GM12878 (cell line): Measurements from ENCODE around the gene SIPA1. TPM values are rescaled to one million over a fixed set of nuclear protein-coding genes. Genes with fewer than 3 reads are reported as not detected.

Source experiments
- ATAC-seq: fragments of 200-7000 bp; cut with Tn5 transposase; 3 replicates; pipeline ENCODE4 v1.9.1; 2020; ENCODE audit warnings: mild to moderate bottlenecking, moderate library complexity
- BruUV-seq: library from RNA; stranded (reverse); fragments of 400-500 nt; replicated peaks from 2 replicates; lab custom pipeline; 2021; lab: Mats Ljungman, UMichigan
- CTCF ChIA-PET: fragments of 300-600 bp; sonication (Branson Sonifier 250); formaldehyde crosslinking; extraction: SDS; loops from one replicate; lab custom pipeline; 2021; ENCODE audit warnings: inconsistent platforms; lab: Yijun Ruan, JAX
- POLR2A ChIA-PET: fragments of 350-600 bp; formaldehyde crosslinking; extraction: SDS; loops from one replicate; lab custom pipeline; 2021; ENCODE audit warnings: inconsistent platforms; lab: Charles Lee
- RAD21 ChIA-PET: fragments of 300-600 bp; sonication (Branson Sonifier 250); formaldehyde crosslinking; loops from one replicate; lab custom pipeline; 2023; ENCODE audit warnings: antibody characterized with exemption; ENCODE audit not compliant: unreplicated experiment; lab: Charles Lee
- SMC1A ChIA-PET: fragments of 300-600 bp; sonication (Branson Sonifier 250); formaldehyde crosslinking; loops from one replicate; lab custom pipeline; 2023; ENCODE audit not compliant: unreplicated experiment, uncharacterized antibody; lab: Charles Lee
- DNase-seq: peaks from one replicate; pipeline ENCODE4 v3.0.0-alpha.2; 2011; ENCODE audit warnings: low read depth, low spot score
- FAIRE-seq: peaks from 3 replicates; lab custom pipeline; 2011; peaks lifted over from hg19 to GRCh38; lab: Jason Lieb, UNC
- H2AFZ ChIP-seq: 2 replicates; pipeline ENCODE4 v1.6.0; 2011; ENCODE audit warnings: low read depth, low read length, control low read depth; ENCODE audit not compliant: control insufficient read depth
- H3K27ac ChIP-seq: 2 replicates; pipeline ENCODE4 v1.5.1; 2011; ENCODE audit warnings: control low read depth; ENCODE audit not compliant: control insufficient read depth, insufficient read depth
- H3K27me3 ChIP-seq, 2 experiments: replicated peaks in 1 of 2; 2 replicates each; pipeline versions ENCODE4 v1.6.0 to v1.6.1; 2011; ENCODE audit warnings: low read length in 1 of 2; ENCODE audit not compliant: control insufficient read depth in 2 of 2, insufficient read depth in 2 of 2
- H3K36me3 ChIP-seq, 2 experiments: 2 replicates each; pipeline ENCODE4 v1.5.1; 2011; ENCODE audit warnings: low read length in 1 of 2; ENCODE audit not compliant: control insufficient read depth in 2 of 2, insufficient read depth in 2 of 2
- H3K4me1 ChIP-seq: 2 replicates; pipeline ENCODE4 v1.6.1; 2011; ENCODE audit warnings: mild to moderate bottlenecking, low read length, moderate library complexity, mixed read lengths; ENCODE audit not compliant: control insufficient read depth, insufficient read depth
- H3K4me2 ChIP-seq: 2 replicates; pipeline ENCODE4 v1.6.0; 2011; ENCODE audit warnings: control low read depth; ENCODE audit not compliant: control insufficient read depth, insufficient read depth
- H3K4me3 ChIP-seq: fragments of 200-600 bp; sonication (generic); 2 replicates; pipeline ENCODE4 v1.5.1; 2016
- H3K79me2 ChIP-seq: 2 replicates; pipeline ENCODE4 v1.6.0; 2011; ENCODE audit warnings: low read length; ENCODE audit not compliant: control insufficient read depth, insufficient read depth
- H3K9ac ChIP-seq: 2 replicates; pipeline ENCODE4 v1.8.0; 2011; ENCODE audit warnings: low read length, control low read depth, mixed read lengths; ENCODE audit not compliant: control insufficient read depth, insufficient read depth
- H3K9me3 ChIP-seq: replicated peaks from 3 replicates; pipeline ENCODE4 v1.5.1; 2011; ENCODE audit warnings: mild to moderate bottlenecking, low read length; ENCODE audit not compliant: control insufficient read depth, insufficient read depth
- H4K20me1 ChIP-seq: 2 replicates; pipeline ENCODE4 v1.6.0; 2011; ENCODE audit not compliant: control insufficient read depth, insufficient read depth
- IRF3 ChIP-seq: fragments of 450-650 bp; IDR thresholded peaks from 2 replicates; pipeline ENCODE4 v1.6.1; 2014; ENCODE audit warnings: mild to moderate bottlenecking
- POLR2A ChIP-seq: IDR thresholded peaks from 2 replicates; pipeline ENCODE4 v1.6.1; 2011; ENCODE audit warnings: low read depth, mild to moderate bottlenecking, low read length
- POLR2AphosphoS5 ChIP-seq: IDR thresholded peaks from 2 replicates; pipeline ENCODE4 v1.6.1; 2011; ENCODE audit warnings: mild to moderate bottlenecking, low read length, inconsistent platforms
- POU2F2 ChIP-seq: IDR thresholded peaks from 3 replicates; pipeline ENCODE4 v1.6.1; 2011; ENCODE audit warnings: low read depth, mild to moderate bottlenecking, low read length, borderline replicate concordance
- WGBS: methylation state at CpG from one replicate; pipeline ENCODE4 v1.1.6; 2016; ENCODE audit warnings: low lambda C conversion rate; ENCODE audit not compliant: insufficient replicate concordance, insufficient coverage; ENCODE audit errors: missing lambda C conversion rate; 5-methylcytosine and 5-hydroxymethylcytosine counted together
- in situ Hi-C: fragments of 300-500 bp; cut with MboI; formaldehyde crosslinking; loops from 9 replicates; pipeline ENCODE4 v1.14.3; 2018; ENCODE audit warnings: mixed read lengths
- intact Hi-C: fragments of 100-400 bp; cut with micrococcal nuclease; formaldehyde crosslinking; loops from one replicate; pipeline ENCODE4 v1.14.2; 2022; ENCODE audit not compliant: unreplicated experiment
- polyA plus RNA-seq, 11 experiments: library from polyadenylated mRNA; depleted of rRNA in 4 of 11; unstranded in 6 of 11; stranded (reverse) in 5 of 11; fragments of >200 nt; fragmentation: Nextera tagmentation in 4 of 11; fragmentation: Illumina TruSeq in 1 of 11; extraction: Ambion mirVana in 4 of 11; extraction: Trizol in 1 of 11; gene quantifications; 1 replicate in 1 of 11; 2 replicates in 10 of 11; pipeline versions ENCODE4 v1.2.1 to v1.2.3, GENCODE V29; 2011 to 2016; ENCODE audit warnings: inconsistent platforms in 2 of 11, missing spikeins in 2 of 11, low read depth in 1 of 11
- total RNA-seq, 4 experiments: library from RNA; depleted of rRNA in 3 of 4; stranded (reverse); fragments of >200 nt in 3 of 4; fragmentation: Illumina TruSeq in 1 of 4; extraction: Trizol in 1 of 4; gene quantifications; 2 replicates each; pipeline versions ENCODE4 v1.2.1 to v1.2.3, GENCODE V29; 2013 to 2021

SIPA1 gene
- total and polyA plus RNA-seq, 10 of the 15 experiments (the other 5 are each of a cell fraction or from before 2014, with no cell fraction given): 1.0 to 139 (median 33.4) TPM

GRCh38 chr11:65654375-65655349 is 16.8 kb downstream of the SIPA1 start:
- RAD21 ChIA-PET: interaction anchor here (1.2 to 3.0 kb wide), 2 partner anchors 22 to 28 kb away, joined by 3 to 10 read pairs; no protein-coding TSS in a partner anchor
- Histone ChIP-seq H3K27me3 (no peaks in the 10 kb centered on the region), H3K4me3 (no peak overlapping the region), H3K36me3 (peaks cover 46 to 53% of the 10 kb centered on the region in 2 experiments), H3K27ac (no peak overlapping the region), H3K4me1 (peaks cover 16% of the 10 kb centered on the region), H3K9me3 (no peaks in the 10 kb centered on the region), H3K9ac (no peak overlapping the region), H3K79me2 (peaks cover 4% of the 10 kb centered on the region), H4K20me1 (no peaks in the 10 kb centered on the region; the same call in none of the 2 replicates), H3K4me2 (no peak overlapping the region), H2AFZ (no peak overlapping the region)
- no peak for FAIRE-seq
- TF ChIP-seq POLR2AphosphoS5: peak; percentile 51; the same call in 1 of the 2 replicates
- TF ChIP-seq POU2F2: 0 out of 3 replicates have a peak, but pooled peaks have one; percentile 5
- TF ChIP-seq POLR2A: peak; percentile 70
- no peak for TF ChIP-seq IRF3
- DNase-seq: no peak
- CTCF ChIA-PET: interaction anchor here (1.2 to 3.5 kb wide), 4 partner anchors 14 to 81 kb away, joined by 3 to 18 read pairs (median 9); no protein-coding TSS in a partner anchor
- BruUV-seq: no TSS peak
- WGBS: 80% methylated on average over 13 of the region's 14 CpGs
- no peak for ATAC-seq
- SMC1A ChIA-PET: interaction anchor here (1.2 to 4.0 kb wide), 4 partner anchors 15 to 44 kb away, joined by 4 to 33 read pairs (median 10); partner anchors contain the start of genes PCNX3 and SIPA1
- in situ Hi-C loops: no loop called here
- POLR2A ChIA-PET: interaction anchor here (0.6 to 7.9 kb wide), 4 partner anchors 10 to 401 kb away, joined by 3 to 100 read pairs (median 28); partner anchors contain the start of genes RELA and SIPA1
- intact Hi-C loops: no loop called here
